Activated CD4-positive, alpha-beta T cell treated with anti-CD3 and anti-CD28 coated beads for 1 hour (primary cell): ENCODE measurements around the gene GSTCD.

Experiments
- DNase-seq: peaks from one replicate; pipeline ENCODE4 v3.0.0-alpha.2; 2020

Gene GSTCD

DNA sequence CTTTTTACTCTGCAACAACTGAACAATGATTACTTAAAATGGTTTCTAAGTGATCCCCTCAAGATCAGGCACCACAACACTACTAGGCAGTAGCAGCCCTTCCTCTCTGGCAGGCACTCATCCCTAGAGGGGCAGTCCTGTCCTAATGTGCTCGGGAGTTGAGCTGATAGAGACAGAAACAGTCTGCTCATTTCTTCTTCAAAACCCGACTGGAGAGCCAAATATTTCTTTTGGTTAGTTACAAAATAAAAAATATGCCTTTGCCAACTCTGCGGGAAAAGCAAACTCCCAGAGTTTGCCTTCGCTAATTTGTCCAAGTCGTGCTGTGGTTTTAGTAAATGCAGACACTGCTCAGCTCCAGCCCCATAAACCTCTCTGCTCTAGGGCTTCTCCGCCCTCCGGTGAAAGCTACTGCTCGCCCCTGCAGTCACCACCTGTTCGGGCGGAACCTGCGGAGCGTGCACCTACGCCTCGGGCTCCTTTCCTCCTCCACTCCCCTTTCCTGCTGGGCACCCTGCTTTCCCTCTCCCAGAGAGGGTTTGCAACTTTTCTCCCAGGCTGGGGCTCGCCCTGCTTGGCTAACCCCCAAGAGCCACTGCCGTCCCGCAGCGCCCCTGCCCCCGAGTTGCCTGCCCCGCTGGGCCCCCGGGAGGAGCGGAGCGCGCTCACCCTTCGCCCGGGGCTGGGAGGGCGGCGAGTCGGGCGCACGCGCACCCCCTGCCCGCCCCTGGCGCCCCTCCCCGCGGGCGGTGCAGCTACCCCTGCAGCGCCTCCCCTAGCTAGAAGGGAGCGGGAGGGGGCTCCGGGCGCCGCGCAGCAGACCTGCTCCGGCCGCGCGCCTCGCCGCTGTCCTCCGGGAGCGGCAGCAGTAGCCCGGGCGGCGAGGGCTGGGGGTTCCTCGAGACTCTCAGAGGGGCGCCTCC, 186.3 kb downstream of the GSTCD start, which contains the start of gene NPNT:
TSS of gene NPNT (plus strand) at position 812 of the 923 bp plus-strand sequence. CDS start 182 bp downstream, outside the sequence.
- no peak for DNase-seq

DNA sequence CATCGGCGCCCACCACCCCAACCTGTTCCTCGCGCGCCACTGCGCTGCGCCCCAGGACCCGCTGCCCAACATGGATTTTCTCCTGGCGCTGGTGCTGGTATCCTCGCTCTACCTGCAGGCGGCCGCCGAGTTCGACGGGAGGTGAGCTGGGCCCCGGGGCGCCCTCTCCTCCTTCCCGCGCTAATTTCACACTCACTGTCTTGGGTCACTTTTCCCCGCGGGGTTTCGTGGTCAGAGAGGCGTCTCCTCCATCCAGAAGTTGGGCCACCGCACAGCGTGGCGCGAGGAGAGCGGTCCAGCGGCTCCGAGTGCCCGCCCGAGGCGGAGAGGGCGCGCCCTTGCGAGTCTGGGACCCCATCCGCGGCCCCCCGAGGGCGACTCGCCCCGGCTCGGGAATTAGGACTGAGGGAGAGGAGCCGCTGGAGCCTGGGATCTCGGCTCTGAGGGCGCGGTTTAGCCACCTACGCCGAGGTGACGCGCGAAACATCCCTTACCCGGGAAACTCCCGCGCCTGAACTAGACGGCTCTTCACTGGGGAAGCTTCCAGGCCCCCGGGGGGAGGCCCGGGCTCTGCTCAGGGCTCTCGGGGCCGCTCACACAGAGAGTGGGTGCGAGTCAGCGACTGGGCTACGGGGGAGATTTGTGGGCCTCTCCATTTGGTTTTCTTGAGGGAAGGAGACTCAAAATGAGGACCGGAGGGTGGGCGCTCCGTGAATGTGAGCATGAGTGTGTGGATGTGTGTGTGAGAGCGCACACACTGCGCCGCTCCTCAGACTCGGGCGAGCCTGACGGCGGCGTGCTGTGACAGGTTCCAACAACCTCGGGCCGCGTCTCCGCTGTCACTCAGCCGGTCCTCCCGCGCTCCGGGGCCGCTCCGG, 187.2 kb downstream of the GSTCD start:
- DNase-seq = no peak

DNA sequence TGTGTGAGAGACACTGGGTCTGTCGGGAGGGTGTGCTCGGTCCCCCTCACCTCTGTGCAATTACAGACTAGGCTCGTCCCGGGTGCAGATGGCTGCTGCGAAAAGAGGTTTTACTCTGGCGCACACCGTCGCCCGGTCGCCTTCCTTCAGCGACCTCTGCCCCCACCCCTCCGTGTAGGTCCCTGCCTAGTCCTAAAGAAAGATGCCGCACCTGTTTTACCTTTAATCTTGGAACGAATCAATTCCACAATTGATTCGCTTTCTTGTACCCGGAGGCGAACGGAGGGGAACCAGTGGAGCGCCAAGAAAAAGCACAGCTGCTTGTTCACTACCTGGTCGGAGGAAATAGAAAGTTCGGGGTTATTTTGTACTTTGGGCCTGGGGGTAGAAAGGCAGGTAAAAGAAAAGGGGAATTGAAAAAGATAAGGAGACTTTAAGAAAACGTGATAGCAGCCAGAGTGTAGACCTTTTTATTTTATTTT, 187.9 kb downstream of the GSTCD start:
- no peak for DNase-seq
